H9 (cell line): Measurements from ENCODE around the gene STK32B. TPM values are rescaled to one million over a fixed set of nuclear protein-coding genes. Genes with fewer than 3 reads are reported as not detected.

Source experiments
- DNase-seq: peaks from one replicate; pipeline ENCODE4 v3.0.0-alpha.2; 2017
- H2AFZ ChIP-seq: one replicate; pipeline ENCODE4 v1.6.1; 2013; ENCODE audit warnings: mild to moderate bottlenecking, low read length, control low read depth, moderate library complexity
- H2AK5ac ChIP-seq: 2 replicates; pipeline ENCODE4 v1.6.1; 2013; ENCODE audit warnings: low read length, control low read depth, mixed read lengths; ENCODE audit not compliant: insufficient read length
- H2BK120ac ChIP-seq: one replicate; pipeline ENCODE4 v1.6.1; 2013; ENCODE audit warnings: low read depth, mild to moderate bottlenecking, low read length, control low read depth, inconsistent platforms; ENCODE audit not compliant: poor library complexity, severe bottlenecking
- H2BK12ac ChIP-seq: 2 replicates; pipeline ENCODE4 v1.6.1; 2013; ENCODE audit warnings: low read length, control low read depth, mixed read lengths, low read depth; ENCODE audit not compliant: insufficient read length
- H2BK15ac ChIP-seq: 2 replicates; pipeline ENCODE4 v1.6.1; 2013; ENCODE audit warnings: low read depth, low read length, control low read depth
- H2BK20ac ChIP-seq: one replicate; pipeline ENCODE4 v1.6.1; 2013; ENCODE audit warnings: low read depth, mild to moderate bottlenecking, low read length, control low read depth, inconsistent platforms; ENCODE audit not compliant: poor library complexity, severe bottlenecking
- H2BK5ac ChIP-seq: 2 replicates; pipeline ENCODE4 v1.6.1; 2013; ENCODE audit warnings: low read length, control low read depth, mixed read lengths; ENCODE audit not compliant: insufficient read length
- H3K14ac ChIP-seq: 2 replicates; pipeline ENCODE4 v1.6.1; 2013; ENCODE audit warnings: low read length, control low read depth; ENCODE audit not compliant: insufficient read depth
- H3K18ac ChIP-seq: 2 replicates; pipeline ENCODE4 v1.6.1; 2013; ENCODE audit warnings: low read depth, mild to moderate bottlenecking, mixed read lengths, low read length, control low read depth; ENCODE audit not compliant: insufficient read length
- H3K23ac ChIP-seq: 2 replicates; pipeline ENCODE4 v1.6.1; 2013; ENCODE audit warnings: low read length, control low read depth, mixed read lengths, low read depth; ENCODE audit not compliant: insufficient read length
- H3K23me2 ChIP-seq: 2 replicates; pipeline ENCODE4 v1.6.1; 2013; ENCODE audit warnings: low read depth, mild to moderate bottlenecking, mixed read lengths, low read length, control low read depth; ENCODE audit not compliant: insufficient read length, poor library complexity, severe bottlenecking
- H3K27ac ChIP-seq: 2 replicates; pipeline ENCODE4 v1.5.1; 2013; ENCODE audit warnings: low read length, control low read depth, mixed read lengths, low read depth; ENCODE audit not compliant: insufficient read length
- H3K27me3 ChIP-seq: 2 replicates; pipeline ENCODE4 v1.6.1; 2013; ENCODE audit warnings: low read length, control low read depth, inconsistent platforms; ENCODE audit not compliant: insufficient read depth
- H3K4ac ChIP-seq: 2 replicates; pipeline ENCODE4 v1.6.1; 2013; ENCODE audit warnings: low read depth, mild to moderate bottlenecking, control low read depth, inconsistent platforms, low read length, moderate library complexity
- H3K4me1 ChIP-seq: 2 replicates; pipeline ENCODE4 v1.6.1; 2013; ENCODE audit warnings: low read length, control low read depth, inconsistent platforms; ENCODE audit not compliant: insufficient read depth
- H3K4me2 ChIP-seq: 2 replicates; pipeline ENCODE4 v1.6.1; 2013; ENCODE audit warnings: low read length, control low read depth, mixed read lengths; ENCODE audit not compliant: insufficient read length, insufficient read depth
- H3K56ac ChIP-seq: 2 replicates; pipeline ENCODE4 v1.6.1; 2013; ENCODE audit warnings: low read depth, mild to moderate bottlenecking, mixed read lengths, low read length, control low read depth; ENCODE audit not compliant: insufficient read length
- H3K79me1 ChIP-seq: 2 replicates; pipeline ENCODE4 v1.6.1; 2013; ENCODE audit warnings: low read depth, mild to moderate bottlenecking, moderate library complexity, low read length, control low read depth, inconsistent platforms; ENCODE audit not compliant: insufficient read depth, poor library complexity, severe bottlenecking
- H3K79me2 ChIP-seq: 2 replicates; pipeline ENCODE4 v1.6.1; 2013; ENCODE audit warnings: low read length, control low read depth, inconsistent platforms; ENCODE audit not compliant: insufficient read depth
- H3K9ac ChIP-seq: 2 replicates; pipeline ENCODE4 v1.6.1; 2013; ENCODE audit warnings: low read length, control low read depth, mixed read lengths; ENCODE audit not compliant: insufficient read length; ENCODE audit errors: extremely low read depth
- H3K9me3 ChIP-seq: one replicate; pipeline ENCODE4 v1.6.1; 2013; ENCODE audit warnings: low read depth, low read length, inconsistent platforms; ENCODE audit not compliant: control insufficient read depth
- H3T11ph ChIP-seq: one replicate; pipeline ENCODE4 v1.6.1; 2013; ENCODE audit warnings: mild to moderate bottlenecking, low read length, control low read depth, inconsistent platforms
- H4K20me1 ChIP-seq: one replicate; pipeline ENCODE4 v1.6.1; 2013; ENCODE audit not compliant: control insufficient read depth, insufficient read length, insufficient read depth
- H4K5ac ChIP-seq: 2 replicates; pipeline ENCODE4 v1.6.1; 2013; ENCODE audit warnings: low read depth, mild to moderate bottlenecking, mixed read lengths, low read length, control low read depth; ENCODE audit not compliant: insufficient read length
- H4K8ac ChIP-seq: replicated peaks from 2 replicates; pipeline ENCODE4 v1.6.1; 2013; ENCODE audit warnings: low read length, control low read depth, mixed read lengths, low read depth; ENCODE audit not compliant: insufficient read length
- H4K91ac ChIP-seq: 2 replicates; pipeline ENCODE4 v1.6.1; 2013; ENCODE audit warnings: low read depth, mild to moderate bottlenecking, moderate library complexity, mixed read lengths, low read length, control low read depth; ENCODE audit not compliant: insufficient read length
- H3K27ac Mint-ChIP-seq, 3 experiments: 2 replicates in 2 of 3; 3 replicates in 1 of 3; pipeline ENCODE4 v1.8.0; 2020 to 2021; ENCODE audit warnings: mixed read lengths in 3 of 3, mild to moderate bottlenecking in 1 of 3, moderate library complexity in 1 of 3
- H3K27me3 Mint-ChIP-seq: 2 replicates; pipeline ENCODE4 v1.8.0; 2021; ENCODE audit warnings: low read depth, mild to moderate bottlenecking, moderate library complexity, mixed read lengths
- H3K36me3 Mint-ChIP-seq, 3 experiments: 2 replicates in 2 of 3; 3 replicates in 1 of 3; pipeline ENCODE4 v1.8.0; 2020 to 2021; ENCODE audit warnings: low read depth in 3 of 3, mixed read lengths in 3 of 3; ENCODE audit not compliant: insufficient read depth in 1 of 3
- H3K4me1 Mint-ChIP-seq, 2 experiments: 2 replicates each; pipeline ENCODE4 v1.8.0; 2020; ENCODE audit warnings: mixed read lengths in 2 of 2
- H3K4me3 Mint-ChIP-seq, 2 experiments: 2 replicates in 1 of 2; 3 replicates in 1 of 2; pipeline ENCODE4 v1.8.0; 2020 to 2021; ENCODE audit warnings: mild to moderate bottlenecking in 2 of 2, mixed read lengths in 2 of 2, moderate library complexity in 1 of 2
- H3K9me3 Mint-ChIP-seq, 2 experiments: 2 replicates in 1 of 2; 3 replicates in 1 of 2; pipeline ENCODE4 v1.8.0; 2020; ENCODE audit warnings: mild to moderate bottlenecking in 2 of 2, mixed read lengths in 2 of 2, moderate library complexity in 1 of 2
- total RNA-seq: library from RNA; stranded (reverse); gene quantifications from 2 replicates; pipeline ENCODE4 v1.2.1, GENCODE V29; 2021
- TF ChIP-seq, protein P1 (sequence below): fragments of 200-600 bp; sonication (generic); conservative IDR thresholded peaks from 3 replicates; pipeline ENCODE4 v1.8.0; 2021; ENCODE audit warnings: antibody characterized with exemption, mild to moderate bottlenecking

The STK32B gene
- total RNA-seq, 1 experiment from 2014 or later: 1.0 TPM

DNA sequence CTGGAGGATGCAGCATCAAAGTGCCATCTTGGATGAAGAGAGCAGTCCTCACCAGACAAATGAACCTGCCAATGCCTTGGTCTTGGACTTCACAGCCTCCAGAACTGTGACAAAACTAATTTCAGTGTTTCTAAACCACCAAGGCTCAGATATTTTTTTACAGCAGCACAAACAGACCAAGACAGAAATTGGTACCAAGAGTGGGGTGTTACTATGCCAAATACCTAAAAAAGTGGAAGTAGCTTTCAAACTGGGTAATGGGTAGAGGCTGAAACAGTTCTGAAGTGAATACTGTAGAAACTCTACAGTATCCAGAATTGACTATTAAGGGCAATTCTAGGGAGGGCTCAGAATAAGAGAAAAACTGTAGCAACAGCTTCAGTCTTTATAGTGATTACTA lies 170.8 kb downstream of the STK32B start:
- H2BK20ac ChIP-seq: no peak overlapping the region
- no peaks in the 10 kb centered on the region for H3K79me2 ChIP-seq
- no peak overlapping the region for H3K9ac ChIP-seq
- no peak overlapping the region for H4K8ac ChIP-seq
- no peak overlapping the region for H3K18ac ChIP-seq
- no peak overlapping the region for H4K91ac ChIP-seq
- no peaks in the 10 kb centered on the region for H4K20me1 ChIP-seq
- no peak overlapping the region for H2BK15ac ChIP-seq
- TF ChIP-seq, protein P1, sequence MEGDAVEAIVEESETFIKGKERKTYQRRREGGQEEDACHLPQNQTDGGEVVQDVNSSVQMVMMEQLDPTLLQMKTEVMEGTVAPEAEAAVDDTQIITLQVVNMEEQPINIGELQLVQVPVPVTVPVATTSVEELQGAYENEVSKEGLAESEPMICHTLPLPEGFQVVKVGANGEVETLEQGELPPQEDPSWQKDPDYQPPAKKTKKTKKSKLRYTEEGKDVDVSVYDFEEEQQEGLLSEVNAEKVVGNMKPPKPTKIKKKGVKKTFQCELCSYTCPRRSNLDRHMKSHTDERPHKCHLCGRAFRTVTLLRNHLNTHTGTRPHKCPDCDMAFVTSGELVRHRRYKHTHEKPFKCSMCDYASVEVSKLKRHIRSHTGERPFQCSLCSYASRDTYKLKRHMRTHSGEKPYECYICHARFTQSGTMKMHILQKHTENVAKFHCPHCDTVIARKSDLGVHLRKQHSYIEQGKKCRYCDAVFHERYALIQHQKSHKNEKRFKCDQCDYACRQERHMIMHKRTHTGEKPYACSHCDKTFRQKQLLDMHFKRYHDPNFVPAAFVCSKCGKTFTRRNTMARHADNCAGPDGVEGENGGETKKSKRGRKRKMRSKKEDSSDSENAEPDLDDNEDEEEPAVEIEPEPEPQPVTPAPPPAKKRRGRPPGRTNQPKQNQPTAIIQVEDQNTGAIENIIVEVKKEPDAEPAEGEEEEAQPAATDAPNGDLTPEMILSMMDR: no peak
- no peak overlapping the region for H3K27ac ChIP-seq
- no peaks in the 10 kb centered on the region; the same call in none of the 2 replicates for H3K4me1 ChIP-seq
- Mint-ChIP-seq H3K36me3 (peaks cover 0 to 8% (median 0%) of the 10 kb centered on the region in 3 experiments; a peak in 6 of 7 replicates), H3K4me3 (no peak overlapping the region), H3K9me3 (peaks cover 21 to 23% of the 10 kb centered on the region in 2 experiments), H3K4me1 (peaks cover 18% of the 10 kb centered on the region in 2 experiments), H3K27me3 (peaks cover 1% of the 10 kb centered on the region), H3K27ac (no peak overlapping the region)
- no peaks in the 10 kb centered on the region for H3K27me3 ChIP-seq
- H2BK5ac ChIP-seq: no peak overlapping the region
- H3K4me2 ChIP-seq: no peak overlapping the region
- no peak for DNase-seq
- peaks cover 10% of the 10 kb centered on the region for H3K9me3 ChIP-seq
- H3K23me2 ChIP-seq: no peaks in the 10 kb centered on the region
- H3K23ac ChIP-seq: no peak overlapping the region
- H2AFZ ChIP-seq: no peak overlapping the region
- H2AK5ac ChIP-seq: no peak overlapping the region
- no peak overlapping the region for H3K4ac ChIP-seq
- H2BK120ac ChIP-seq: no peak overlapping the region
- H3K14ac ChIP-seq: no peak overlapping the region
- no peak overlapping the region for H4K5ac ChIP-seq
- H2BK12ac ChIP-seq: no peak overlapping the region
- no peak overlapping the region for H3T11ph ChIP-seq
- no peak overlapping the region for H3K56ac ChIP-seq
- no peaks in the 10 kb centered on the region for H3K79me1 ChIP-seq
